Epithelial cell of proximal tubule (primary cell): ENCODE data around the gene MTFP1. TPM values are rescaled to one million over a fixed set of nuclear protein-coding genes. Genes with fewer than 3 reads are reported as not detected.
A peak's percentile ranks its signal among the peaks of the same experiment; 100 is the strongest.

Source experiments
- DNase-seq: peaks from one replicate; pipeline ENCODE4 v3.0.0-alpha.2; 2011; ENCODE audit warnings: low read depth
- H3K4me3 ChIP-seq: 2 replicates; pipeline ENCODE4 v1.5.1; 2011; ENCODE audit warnings: low read depth, mild to moderate bottlenecking, low read length
- total RNA-seq: library from RNA; depleted of rRNA; stranded (reverse); fragments of >200 nt; gene quantifications from 2 replicates; pipeline ENCODE4 v1.2.3, GENCODE V29; 2015
- TF ChIP-seq, protein P1 (sequence below): conservative IDR thresholded peaks from 2 replicates; pipeline ENCODE4 v1.5.1; 2012; ENCODE audit warnings: low read depth, mild to moderate bottlenecking, low read length

Gene MTFP1
- total RNA-seq, 1 donor from 2014 or later, result 79.7 TPM

DNA sequence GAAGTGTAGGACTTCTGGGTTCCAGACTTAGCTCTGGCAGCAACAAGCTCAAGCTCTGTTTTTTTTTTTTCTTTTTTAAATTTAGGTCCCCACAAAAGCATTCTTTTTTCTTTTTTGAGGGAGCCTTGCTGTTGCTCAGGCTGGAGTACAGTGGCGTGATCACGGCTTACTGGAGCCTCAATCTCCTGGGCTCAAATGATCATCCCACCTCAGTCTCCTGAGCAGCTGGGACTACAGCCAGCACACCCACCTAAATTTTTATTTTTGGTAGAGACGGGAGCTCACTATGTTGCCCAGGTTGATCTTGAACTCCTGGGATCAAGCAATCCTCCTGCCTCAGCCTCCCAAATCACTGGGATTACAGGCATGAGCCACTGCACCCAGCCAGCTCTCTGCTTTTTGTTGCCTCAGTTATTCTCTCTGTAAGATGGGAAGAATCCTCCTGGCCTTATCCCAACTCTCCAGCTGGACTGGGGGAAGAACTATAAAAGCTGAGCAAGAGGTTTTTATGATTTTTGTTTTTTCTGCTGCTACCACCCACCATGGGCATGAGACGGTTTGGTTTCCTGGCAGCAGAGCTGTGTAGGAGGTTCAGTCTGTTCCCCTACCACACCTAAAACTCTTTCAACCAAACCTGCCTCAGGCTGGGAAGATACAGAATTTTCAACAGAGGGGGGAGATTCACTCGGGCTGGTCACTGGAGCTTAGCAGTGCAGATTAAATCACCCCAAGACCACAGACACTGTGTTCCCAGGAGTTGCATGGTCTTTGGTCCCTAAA, 11.6 kb upstream of the MTFP1 start:
- no peak for DNase-seq

DNA sequence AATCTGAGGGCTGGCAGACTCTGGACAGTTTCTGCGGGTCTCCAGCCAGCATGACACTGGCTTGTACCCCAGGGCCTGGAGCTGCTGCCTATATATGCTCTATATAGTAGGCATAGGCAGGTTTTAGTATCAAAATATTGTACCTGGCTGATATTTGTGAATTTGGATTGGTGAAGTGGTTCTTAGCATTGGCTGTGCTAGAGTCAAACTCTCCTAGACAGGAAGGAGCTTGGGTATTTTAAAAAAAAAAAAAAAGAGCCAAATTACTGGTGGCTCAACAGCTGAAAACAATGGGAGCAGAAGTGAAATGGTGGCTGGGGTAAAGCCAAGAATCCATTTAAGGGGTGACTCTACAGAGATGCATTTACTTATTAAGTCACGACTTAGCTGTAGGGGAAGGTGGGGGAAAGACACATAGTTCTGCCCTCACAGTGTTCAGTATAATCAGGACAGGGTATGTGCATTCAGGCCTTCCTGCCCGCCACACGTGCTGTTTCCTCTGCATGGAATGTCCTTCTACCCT, 11.0 kb upstream of the MTFP1 start:
- TF ChIP-seq, protein P1, sequence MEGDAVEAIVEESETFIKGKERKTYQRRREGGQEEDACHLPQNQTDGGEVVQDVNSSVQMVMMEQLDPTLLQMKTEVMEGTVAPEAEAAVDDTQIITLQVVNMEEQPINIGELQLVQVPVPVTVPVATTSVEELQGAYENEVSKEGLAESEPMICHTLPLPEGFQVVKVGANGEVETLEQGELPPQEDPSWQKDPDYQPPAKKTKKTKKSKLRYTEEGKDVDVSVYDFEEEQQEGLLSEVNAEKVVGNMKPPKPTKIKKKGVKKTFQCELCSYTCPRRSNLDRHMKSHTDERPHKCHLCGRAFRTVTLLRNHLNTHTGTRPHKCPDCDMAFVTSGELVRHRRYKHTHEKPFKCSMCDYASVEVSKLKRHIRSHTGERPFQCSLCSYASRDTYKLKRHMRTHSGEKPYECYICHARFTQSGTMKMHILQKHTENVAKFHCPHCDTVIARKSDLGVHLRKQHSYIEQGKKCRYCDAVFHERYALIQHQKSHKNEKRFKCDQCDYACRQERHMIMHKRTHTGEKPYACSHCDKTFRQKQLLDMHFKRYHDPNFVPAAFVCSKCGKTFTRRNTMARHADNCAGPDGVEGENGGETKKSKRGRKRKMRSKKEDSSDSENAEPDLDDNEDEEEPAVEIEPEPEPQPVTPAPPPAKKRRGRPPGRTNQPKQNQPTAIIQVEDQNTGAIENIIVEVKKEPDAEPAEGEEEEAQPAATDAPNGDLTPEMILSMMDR, result no peak
- no peak overlapping the region for H3K4me3 ChIP-seq

More for the DNA sequence above, 11.6 kb upstream of the MTFP1 start:
- H3K4me3 ChIP-seq, result no peak overlapping the region
- TF ChIP-seq, protein P1, result no peak

DNA sequence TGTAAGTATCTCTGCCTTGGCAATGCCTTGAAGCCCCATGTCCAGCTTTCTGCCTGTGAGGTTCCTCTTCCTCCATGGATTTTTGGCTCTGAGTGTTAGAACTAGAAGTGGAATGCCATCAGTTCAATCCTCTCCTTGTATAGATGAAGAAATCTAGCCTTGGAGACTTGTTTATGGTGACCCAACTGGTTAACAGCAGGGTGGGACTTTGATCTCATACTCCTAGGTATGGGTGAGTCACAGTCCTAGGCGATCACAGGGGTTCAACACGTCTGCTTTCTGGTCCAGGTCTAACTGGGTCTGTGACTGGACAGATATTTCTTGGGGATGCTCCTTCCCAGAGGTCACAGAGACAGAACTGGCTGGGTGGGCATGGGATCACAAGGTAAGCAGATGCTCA, 9.2 kb upstream of the MTFP1 start:
- no peak overlapping the region for H3K4me3 ChIP-seq
- TF ChIP-seq, protein P1, result no peak
- no peak for DNase-seq

More for the DNA sequence above, 11.0 kb upstream of the MTFP1 start:
- DNase-seq, result no peak

DNA sequence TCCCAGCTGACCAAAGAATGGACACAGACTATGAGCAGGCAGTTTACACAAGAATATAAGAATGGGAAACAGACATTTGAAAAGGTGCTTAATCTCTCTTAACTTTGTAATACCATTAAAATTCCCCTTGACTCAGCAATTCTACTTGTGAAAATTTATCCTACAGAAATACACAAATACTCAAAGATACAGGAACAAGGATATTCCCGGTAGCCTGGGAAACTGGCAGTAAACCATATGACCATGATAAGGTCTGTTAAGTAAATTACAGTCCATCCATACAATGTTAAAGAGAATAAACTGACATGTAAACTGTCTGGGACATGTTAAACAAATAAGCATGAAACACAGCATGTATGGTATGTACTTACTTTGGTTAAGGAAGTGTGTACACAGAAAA, 8.7 kb upstream of the MTFP1 start:
- H3K4me3 ChIP-seq, result no peak overlapping the region
- TF ChIP-seq, protein P1, result no peak
- no peak for DNase-seq

DNA sequence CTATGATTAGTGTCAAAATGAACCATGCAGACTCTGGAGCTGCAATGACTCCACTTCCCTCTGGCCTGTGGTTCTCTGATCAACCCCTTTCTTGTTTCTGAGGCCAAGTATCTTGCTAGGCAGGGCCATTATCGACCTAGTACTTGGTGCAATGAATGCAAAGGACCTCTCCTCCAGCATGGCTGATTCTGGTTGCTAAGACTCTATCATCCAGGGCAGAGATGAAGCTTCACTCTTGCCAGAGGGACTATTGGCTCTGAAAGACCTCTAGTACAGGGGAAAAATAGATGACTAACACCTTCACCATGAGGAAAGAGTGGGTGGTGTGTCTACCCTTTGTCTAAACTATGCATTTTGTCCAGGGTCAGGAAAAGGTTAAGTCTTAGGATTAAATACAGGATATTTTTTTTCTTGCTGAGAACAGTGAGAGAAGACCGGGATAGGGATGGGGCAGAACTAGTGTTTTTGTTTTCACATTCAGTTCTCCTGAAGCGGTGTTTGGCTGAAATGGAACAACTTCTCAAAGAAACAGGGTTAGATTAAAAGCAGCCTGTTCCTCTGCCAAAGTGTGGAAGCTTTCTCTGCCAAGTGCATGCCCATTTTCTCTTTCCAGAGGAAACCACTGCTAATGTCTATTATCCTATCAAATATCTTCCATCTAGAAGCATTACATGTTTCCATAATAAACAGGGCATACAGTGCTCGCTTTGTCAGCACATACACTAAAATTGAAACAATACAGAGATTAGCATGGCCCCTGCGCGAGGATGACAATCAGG, 5.0 kb upstream of the MTFP1 start:
- DNase-seq, result peak; percentile 54
- TF ChIP-seq, protein P1, result no peak
- H3K4me3 ChIP-seq, result no peak overlapping the region

DNA sequence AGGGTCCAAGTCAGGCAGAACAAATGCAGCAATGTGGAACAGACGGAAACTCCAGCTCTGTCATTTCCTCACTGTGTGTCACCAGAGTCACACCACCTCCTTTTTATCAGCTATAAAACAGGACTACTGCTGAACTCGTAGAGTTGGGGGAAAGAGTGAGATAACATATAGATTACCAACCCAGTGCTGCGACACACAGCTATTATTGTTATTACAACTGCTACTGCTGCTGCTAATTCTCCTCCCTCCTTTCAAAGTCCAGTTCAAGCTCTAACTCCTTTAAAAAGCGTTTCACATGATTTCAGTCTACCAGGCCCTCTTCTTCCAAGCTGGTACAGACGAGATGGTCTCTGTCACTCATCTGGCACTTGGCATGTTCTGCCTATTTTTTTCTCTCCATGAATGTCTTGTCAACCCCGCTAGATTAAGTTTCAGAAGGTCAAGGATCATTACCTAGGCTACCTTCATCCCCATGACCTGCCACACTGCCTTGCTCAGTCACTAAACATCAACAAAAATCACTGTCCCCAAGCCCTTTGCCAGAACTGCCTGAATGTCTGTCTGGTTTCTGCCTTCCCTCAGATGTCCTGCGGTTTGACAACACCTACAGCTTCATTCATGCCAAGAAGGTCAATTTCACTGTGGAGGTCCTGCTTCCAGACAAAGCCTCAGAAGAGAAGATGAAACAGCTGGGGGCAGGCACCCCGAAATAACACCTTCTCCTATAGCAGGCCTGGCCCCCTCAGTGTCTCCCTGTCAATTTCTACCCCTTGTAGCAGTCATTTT, 3.7 kb upstream of the MTFP1 start:
- H3K4me3 ChIP-seq, result peak overlapping the region; percentile 68
- no peak for DNase-seq
- TF ChIP-seq, protein P1, result no peak
